PFSK-1 (cell line): ENCODE data around the gene UACA.

ENCODE experiments used
- FOXP2 ChIP-seq: optimal IDR thresholded peaks from 2 replicates; pipeline ENCODE3; 2011; ENCODE audit warnings: borderline replicate concordance, control low read depth, inconsistent platforms; ENCODE audit not compliant: insufficient read depth; ENCODE audit errors: extremely low read length, extremely low read depth
- POLR2AphosphoS5 ChIP-seq: IDR thresholded peaks from 2 replicates; pipeline ENCODE4 v1.6.1; 2012; ENCODE audit warnings: low read depth, mild to moderate bottlenecking, control low read depth, low read length, moderate library complexity
- REST ChIP-seq, 2 experiments: IDR thresholded peaks; 2 replicates each; pipeline versions ENCODE4 v1.6.1 to v1.8.0; 2011 to 2012; ENCODE audit warnings: low read depth in 2 of 2, low read length in 2 of 2, control low read depth in 1 of 2, inconsistent platforms in 1 of 2, mild to moderate bottlenecking in 1 of 2, moderate library complexity in 1 of 2; ENCODE audit not compliant: insufficient read depth in 1 of 2
- SIN3A ChIP-seq: IDR thresholded peaks from 2 replicates; pipeline ENCODE4 v1.6.1; 2012; ENCODE audit warnings: mild to moderate bottlenecking, low read length, moderate library complexity, borderline replicate concordance; ENCODE audit not compliant: insufficient read depth
- TAF1 ChIP-seq: IDR thresholded peaks from 2 replicates; pipeline ENCODE4 v1.6.1; 2012; ENCODE audit warnings: low read length, control low read depth, borderline replicate concordance; ENCODE audit not compliant: insufficient read depth

The UACA gene

GRCh38 chr15:70775160-70775559 lies 11.8 kb upstream of the UACA start:
- no peak for TF ChIP-seq POLR2AphosphoS5
- no peak for TF ChIP-seq REST (IDR thresholded peaks at IDR 0.05; ENCODE audit: insufficient read depth in 1 of 2, low read depth in 2 of 2, low read length in 2 of 2)
- no peak for TF ChIP-seq SIN3A
- no peak for TF ChIP-seq FOXP2
- no peak for TF ChIP-seq TAF1

GRCh38 chr15:70772402-70772801 lies 9.0 kb upstream of the UACA start:
- TF ChIP-seq FOXP2 (no peak), POLR2AphosphoS5 (no peak), SIN3A (no peak)

- TF ChIP-seq REST (IDR thresholded peaks at IDR 0.05; ENCODE audit: insufficient read depth in 1 of 2, low read depth in 2 of 2, low read length in 2 of 2) (no peak), SIN3A (no peak), POLR2AphosphoS5 (no peak)
Measured at GRCh38 chr15:70770863-70771262, 7.5 kb upstream of the UACA start.

GRCh38 chr15:70768257-70768883 lies 5.0 kb upstream of the UACA start:
- TF ChIP-seq SIN3A (no peak), POLR2AphosphoS5 (no peak), REST (IDR thresholded peaks at IDR 0.05; ENCODE audit: insufficient read depth in 1 of 2, low read depth in 2 of 2, low read length in 2 of 2) (no peak), FOXP2 (no peak), TAF1 (no peak)

- TF ChIP-seq TAF1 (no peak), REST (IDR thresholded peaks at IDR 0.05; ENCODE audit: insufficient read depth in 1 of 2, low read depth in 2 of 2, low read length in 2 of 2) (no peak), SIN3A (no peak), POLR2AphosphoS5 (no peak), FOXP2 (no peak)
Measured at GRCh38 chr15:70767667-70768066, 4.3 kb upstream of the UACA start.
